Lung (tissue), 12 donors: ENCODE results near the gene THUMPD1. TPM values are rescaled to one million over a fixed set of nuclear protein-coding genes. Genes with fewer than 3 reads are reported as not detected.
A peak's percentile ranks its signal among the peaks of the same experiment; 100 is the strongest.

Source experiments
- ATAC-seq: fragments of 200-7000 bp; cut with Tn5 transposase; one replicate; pipeline ENCODE4 v1.9.1; 2020; ENCODE audit warnings: moderate number of reproducible peaks; ENCODE audit not compliant: insufficient read depth, low FRiP score
- DNase-seq, 3 donors: peaks; one replicate each; pipeline ENCODE4 v3.0.0-alpha.2; 2013 to 2017
- H3K27ac ChIP-seq, 2 donors: one replicate each; pipeline ENCODE4 v1.5.1; 2013; ENCODE audit warnings: mild to moderate bottlenecking in 2 of 2, moderate library complexity in 2 of 2, control low read depth in 1 of 2, inconsistent platforms in 1 of 2, low read depth in 1 of 2, low read length in 1 of 2
- H3K27me3 ChIP-seq, 3 donors: one replicate each; pipeline ENCODE4 v1.5.1; 2013; ENCODE audit warnings: low read length in 2 of 3; ENCODE audit not compliant: control insufficient read depth in 3 of 3, insufficient read depth in 3 of 3
- H3K36me3 ChIP-seq, 4 donors: one replicate each; pipeline ENCODE4 v1.5.1; 2013; ENCODE audit warnings: low read length in 4 of 4, mild to moderate bottlenecking in 1 of 4, moderate library complexity in 1 of 4; ENCODE audit not compliant: control insufficient read depth in 4 of 4, insufficient read depth in 4 of 4
- H3K4me1 ChIP-seq, 5 donors: one replicate each; pipeline ENCODE4 v1.5.1; 2013; ENCODE audit warnings: low read length in 5 of 5, mild to moderate bottlenecking in 2 of 5, moderate library complexity in 1 of 5; ENCODE audit not compliant: control insufficient read depth in 5 of 5, insufficient read depth in 5 of 5
- H3K4me3 ChIP-seq: one replicate; pipeline ENCODE4 v1.5.1; 2013; ENCODE audit warnings: mild to moderate bottlenecking, control low read depth, moderate library complexity
- H3K9ac ChIP-seq, 2 donors: one replicate each; pipeline ENCODE4 v1.5.1; 2013; ENCODE audit warnings: low read length in 2 of 2, control low read depth in 1 of 2; ENCODE audit not compliant: insufficient read depth in 1 of 2
- H3K9me3 ChIP-seq, 4 donors: one replicate each; pipeline ENCODE4 v1.5.1; 2013; ENCODE audit warnings: low read length in 3 of 4, mild to moderate bottlenecking in 1 of 4, moderate library complexity in 1 of 4; ENCODE audit not compliant: control insufficient read depth in 4 of 4, insufficient read depth in 3 of 4
- CTCF ChIP-seq: IDR thresholded peaks from 2 replicates; pipeline ENCODE4 v1.5.1; 2012; ENCODE audit warnings: mild to moderate bottlenecking; ENCODE audit errors: control extremely low read depth, extremely low read depth
- WGBS, 2 donors: extraction: QIAGEN DNeasy Blood & Tissue Kit; methylation state at CpG; one replicate each; pipeline ENCODE4 v1.1.7; 2013; 5-methylcytosine and 5-hydroxymethylcytosine counted together
- polyA plus RNA-seq, 2 donors: library from polyadenylated mRNA; stranded (reverse); fragments of 200-250 nt; gene quantifications; one replicate each; pipeline ENCODE4 v1.2.1, GENCODE V29; 2013
- total RNA-seq, 2 donors: library from RNA; depleted of rRNA in 1 of 2; stranded (reverse); fragments of >200 nt in 1 of 2; gene quantifications; one replicate each; pipeline ENCODE4 v1.2.1, GENCODE V29; 2014 to 2021
- donor health status: control.
- donor health status: control.
- donor health status: Bipolar disorder and iron deficiency.
- donor health status: healthy.
- donor health status: DM: yes; HTN: yes; CAD: no.

Gene THUMPD1
- total and polyA plus RNA-seq, 4 donors: 16.2 to 64.1 (median 26.4) TPM

- no peak overlapping the region for H3K4me3 ChIP-seq
- no peak for ATAC-seq
- no peak overlapping the region for H3K27ac ChIP-seq
- H3K4me1 ChIP-seq: peaks cover 0 to 11% (median 10%) of the 10 kb centered on the region in 5 donors
- peaks cover 2 to 4% (median 3%) of the 10 kb centered on the region in 4 donors for H3K36me3 ChIP-seq
- H3K9me3 ChIP-seq: peaks cover 0 to 2% (median 0%) of the 10 kb centered on the region in 4 donors
- TF ChIP-seq CTCF: no peak
- no peak for DNase-seq
- H3K9ac ChIP-seq: no peak overlapping the region
- no peaks in the 10 kb centered on the region for H3K27me3 ChIP-seq
Observed at GRCh38 chr16:20743591-20743990, 2.0 kb upstream of the THUMPD1 start.

GRCh38 chr16:20740901-20741521 is 607 bp downstream of the THUMPD1 start:
- peak; percentile 94 for ATAC-seq
- WGBS, 2 donors: 1% methylated on average over 32 to 36 of the region's 36 CpGs
- TF ChIP-seq CTCF: no peak

GRCh38 chr16:20740007-20740883 is 1.4 kb downstream of the THUMPD1 start:
- WGBS, 2 donors: 35 to 38% methylated on average over 11 of the region's 11 CpGs
- H3K27ac ChIP-seq: peak overlapping the region in 1 of 2 donors; percentile 87
- no peak for ATAC-seq

More at GRCh38 chr16:20740901-20741521, 607 bp downstream of the THUMPD1 start:
- H3K36me3 ChIP-seq: peaks cover 13 to 17% (median 16%) of the 10 kb centered on the region in 4 donors
- no peaks in the 10 kb centered on the region for H3K9me3 ChIP-seq
- DNase-seq: peak; percentile 85 to 91 (median 91)
- H3K4me1 ChIP-seq: peaks cover 0 to 13% (median 10%) of the 10 kb centered on the region in 5 donors
- peak overlapping the region; percentile 78 to 95 for H3K9ac ChIP-seq
- peak overlapping the region; percentile 99 for H3K4me3 ChIP-seq
- H3K27me3 ChIP-seq: no peaks in the 10 kb centered on the region
- peak overlapping the region; percentile 88 to 99 for H3K27ac ChIP-seq

More at GRCh38 chr16:20740007-20740883, 1.4 kb downstream of the THUMPD1 start:
- peak overlapping the region; percentile 78 to 95 for H3K9ac ChIP-seq
- no peak for DNase-seq
- no peaks in the 10 kb centered on the region for H3K27me3 ChIP-seq
- H3K4me1 ChIP-seq: peaks cover 0 to 13% (median 10%) of the 10 kb centered on the region in 5 donors
- peak overlapping the region; percentile 62 for H3K4me3 ChIP-seq
- H3K9me3 ChIP-seq: no peaks in the 10 kb centered on the region
- peaks cover 13 to 19% (median 17%) of the 10 kb centered on the region in 4 donors for H3K36me3 ChIP-seq
- no peak for TF ChIP-seq CTCF
